ENCODE results near the gene C16orf86.

C16orf86 gene

DNA sequence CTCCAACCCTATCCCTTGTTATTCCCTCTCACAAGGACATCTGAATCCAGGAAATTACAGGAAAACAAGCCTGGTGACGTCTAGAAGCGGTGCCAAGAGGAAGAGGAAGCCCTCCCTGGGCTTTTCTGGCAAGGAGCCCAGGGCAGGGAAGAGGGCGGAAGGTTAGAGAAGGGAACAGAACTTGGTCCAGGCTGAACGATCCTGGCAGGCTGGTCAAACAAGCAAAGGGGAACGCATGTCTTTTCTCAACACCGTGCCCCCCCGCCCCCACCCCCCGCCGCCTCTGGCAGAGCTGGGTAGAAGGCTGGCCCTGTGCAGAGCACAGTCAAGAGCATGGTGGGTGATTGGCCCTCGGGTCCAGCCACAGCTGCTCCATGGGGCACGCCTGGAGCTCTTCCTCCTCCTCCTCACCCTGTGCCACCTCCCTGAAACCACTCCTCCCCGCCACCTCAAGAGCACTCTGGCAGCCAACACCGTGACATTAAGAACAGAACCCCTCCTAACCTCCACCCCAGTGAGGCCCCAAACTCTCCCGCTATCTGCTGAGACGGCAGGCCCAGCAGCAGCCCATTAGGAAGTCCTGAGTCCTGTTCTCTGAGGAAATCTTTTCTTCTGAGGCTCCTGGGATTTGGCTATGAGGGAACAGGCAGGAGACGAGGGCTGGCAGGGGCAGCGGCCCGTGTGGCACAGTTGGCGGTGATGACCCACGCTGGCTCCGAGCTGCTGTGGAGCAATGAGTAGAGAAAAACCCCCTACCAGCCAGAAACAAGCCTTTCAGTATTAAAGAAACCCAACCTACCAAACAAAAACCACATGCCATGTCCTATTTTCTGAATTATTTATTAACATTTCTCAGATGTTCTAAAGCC is 7.3 kb downstream of the C16orf86 start:
- TF ChIP-seq, protein P1, sequence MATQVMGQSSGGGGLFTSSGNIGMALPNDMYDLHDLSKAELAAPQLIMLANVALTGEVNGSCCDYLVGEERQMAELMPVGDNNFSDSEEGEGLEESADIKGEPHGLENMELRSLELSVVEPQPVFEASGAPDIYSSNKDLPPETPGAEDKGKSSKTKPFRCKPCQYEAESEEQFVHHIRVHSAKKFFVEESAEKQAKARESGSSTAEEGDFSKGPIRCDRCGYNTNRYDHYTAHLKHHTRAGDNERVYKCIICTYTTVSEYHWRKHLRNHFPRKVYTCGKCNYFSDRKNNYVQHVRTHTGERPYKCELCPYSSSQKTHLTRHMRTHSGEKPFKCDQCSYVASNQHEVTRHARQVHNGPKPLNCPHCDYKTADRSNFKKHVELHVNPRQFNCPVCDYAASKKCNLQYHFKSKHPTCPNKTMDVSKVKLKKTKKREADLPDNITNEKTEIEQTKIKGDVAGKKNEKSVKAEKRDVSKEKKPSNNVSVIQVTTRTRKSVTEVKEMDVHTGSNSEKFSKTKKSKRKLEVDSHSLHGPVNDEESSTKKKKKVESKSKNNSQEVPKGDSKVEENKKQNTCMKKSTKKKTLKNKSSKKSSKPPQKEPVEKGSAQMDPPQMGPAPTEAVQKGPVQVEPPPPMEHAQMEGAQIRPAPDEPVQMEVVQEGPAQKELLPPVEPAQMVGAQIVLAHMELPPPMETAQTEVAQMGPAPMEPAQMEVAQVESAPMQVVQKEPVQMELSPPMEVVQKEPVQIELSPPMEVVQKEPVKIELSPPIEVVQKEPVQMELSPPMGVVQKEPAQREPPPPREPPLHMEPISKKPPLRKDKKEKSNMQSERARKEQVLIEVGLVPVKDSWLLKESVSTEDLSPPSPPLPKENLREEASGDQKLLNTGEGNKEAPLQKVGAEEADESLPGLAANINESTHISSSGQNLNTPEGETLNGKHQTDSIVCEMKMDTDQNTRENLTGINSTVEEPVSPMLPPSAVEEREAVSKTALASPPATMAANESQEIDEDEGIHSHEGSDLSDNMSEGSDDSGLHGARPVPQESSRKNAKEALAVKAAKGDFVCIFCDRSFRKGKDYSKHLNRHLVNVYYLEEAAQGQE (IDR thresholded peaks at IDR 0.05; ENCODE audit: insufficient read depth in 1 of 2, low read depth in 2 of 2, low read length in 2 of 2): no peak
- TF ChIP-seq SIN3A (IDR thresholded peaks at IDR 0.05; ENCODE audit: borderline replicate concordance, insufficient read depth, low read length): 0 out of 2 replicates have a peak, but pooled peaks have one; percentile 34

DNA sequence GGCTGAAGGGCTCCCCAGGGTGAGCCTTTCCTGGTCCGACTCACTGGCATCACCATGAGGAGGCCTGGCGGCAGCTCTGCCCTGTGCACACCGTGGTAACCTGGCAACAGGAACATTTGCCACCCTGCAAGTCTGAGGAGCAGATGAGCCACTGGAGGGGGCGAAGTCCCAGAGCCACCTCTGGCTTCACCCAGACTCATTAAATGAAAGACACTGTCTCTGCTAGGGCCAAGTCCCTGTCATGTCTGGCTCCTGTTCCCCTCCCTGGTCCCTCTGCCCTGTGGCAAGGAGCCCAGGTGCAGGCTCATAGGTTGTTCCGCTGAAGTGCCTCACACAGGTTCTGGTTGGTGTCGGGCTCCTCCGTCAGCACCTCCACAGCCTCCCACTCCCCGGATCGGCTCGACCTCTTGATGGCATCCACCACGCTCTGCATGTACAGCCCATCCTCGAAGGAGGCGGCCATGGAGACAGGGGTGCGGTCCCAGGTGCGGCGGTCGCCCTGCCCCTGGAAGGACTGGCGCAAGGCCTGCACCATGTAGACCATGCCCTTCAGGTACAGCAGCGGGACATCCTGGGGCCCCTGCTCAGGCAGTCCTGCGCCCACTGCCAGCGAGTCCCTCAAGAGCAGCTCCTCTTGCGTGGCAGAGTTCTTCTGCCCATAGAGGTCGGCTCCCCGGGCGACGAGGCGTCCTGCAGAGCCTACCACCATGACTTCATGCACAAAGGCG is 8.4 kb downstream of the C16orf86 start:
- TF ChIP-seq FOXP2 (optimal IDR thresholded peaks at IDR 0.05; ENCODE audit: borderline replicate concordance, extremely low read depth, extremely low read length, insufficient read depth) (no peak), TAF1 (IDR thresholded peaks at IDR 0.05; ENCODE audit: borderline replicate concordance, insufficient read depth, low read length) (no peak)

DNA sequence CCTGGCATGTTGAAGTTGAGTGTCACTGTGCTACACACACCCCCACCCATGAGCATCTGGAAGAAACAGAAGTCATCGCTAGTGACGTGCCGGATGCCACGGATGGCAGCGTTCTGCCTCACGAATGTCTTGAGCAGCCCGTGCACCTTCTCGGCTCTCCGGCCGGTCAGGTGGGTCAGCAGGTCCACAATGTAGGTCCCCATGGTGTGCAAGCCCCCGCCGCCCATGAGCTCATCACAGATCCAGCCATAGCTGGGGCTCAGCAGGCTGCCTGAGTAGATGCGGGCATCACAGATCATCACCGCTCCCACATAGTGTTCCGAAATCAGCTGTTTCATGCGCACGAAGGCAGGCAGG is 8.9 kb downstream of the C16orf86 start:
- TF ChIP-seq TAF1 (IDR thresholded peaks at IDR 0.05; ENCODE audit: borderline replicate concordance, insufficient read depth, low read length) (no peak), FOXP2 (optimal IDR thresholded peaks at IDR 0.05; ENCODE audit: borderline replicate concordance, extremely low read depth, extremely low read length, insufficient read depth) (no peak), SIN3A (IDR thresholded peaks at IDR 0.05; ENCODE audit: borderline replicate concordance, insufficient read depth, low read length) (no peak), POLR2AphosphoS5 (IDR thresholded peaks at IDR 0.05; ENCODE audit: low read depth, low read length) (no peak)
- TF ChIP-seq, protein P1 (IDR thresholded peaks at IDR 0.05; ENCODE audit: insufficient read depth in 1 of 2, low read depth in 2 of 2, low read length in 2 of 2): no peak

DNA sequence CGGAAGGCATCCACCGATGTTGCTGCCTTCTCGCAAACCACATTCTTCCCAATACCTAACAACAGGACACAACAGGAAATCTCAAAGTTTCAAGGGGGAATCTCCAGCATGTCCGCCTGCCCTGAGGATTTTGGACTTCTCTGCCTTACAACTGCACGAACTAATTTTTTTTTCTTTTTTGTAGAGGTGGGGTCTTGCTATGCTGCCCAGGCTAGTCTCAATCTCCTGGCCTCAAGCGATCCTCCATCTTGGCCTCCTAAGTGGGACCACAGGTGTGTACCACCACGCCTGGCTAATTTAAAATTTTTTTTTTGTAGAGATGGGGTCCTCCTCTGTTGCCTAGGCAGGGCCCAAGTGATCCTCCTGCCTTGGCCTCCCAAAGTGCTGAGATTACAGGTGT is 9.4 kb downstream of the C16orf86 start:
- TF ChIP-seq SIN3A (IDR thresholded peaks at IDR 0.05; ENCODE audit: borderline replicate concordance, insufficient read depth, low read length): no peak
- TF ChIP-seq FOXP2 (optimal IDR thresholded peaks at IDR 0.05; ENCODE audit: borderline replicate concordance, extremely low read depth, extremely low read length, insufficient read depth): no peak
- TF ChIP-seq, protein P1 (IDR thresholded peaks at IDR 0.05; ENCODE audit: insufficient read depth in 1 of 2, low read depth in 2 of 2, low read length in 2 of 2): no peak
- no peak for TF ChIP-seq TAF1 (IDR thresholded peaks at IDR 0.05; ENCODE audit: borderline replicate concordance, insufficient read depth, low read length)
- TF ChIP-seq POLR2AphosphoS5 (IDR thresholded peaks at IDR 0.05; ENCODE audit: low read depth, low read length): no peak

DNA sequence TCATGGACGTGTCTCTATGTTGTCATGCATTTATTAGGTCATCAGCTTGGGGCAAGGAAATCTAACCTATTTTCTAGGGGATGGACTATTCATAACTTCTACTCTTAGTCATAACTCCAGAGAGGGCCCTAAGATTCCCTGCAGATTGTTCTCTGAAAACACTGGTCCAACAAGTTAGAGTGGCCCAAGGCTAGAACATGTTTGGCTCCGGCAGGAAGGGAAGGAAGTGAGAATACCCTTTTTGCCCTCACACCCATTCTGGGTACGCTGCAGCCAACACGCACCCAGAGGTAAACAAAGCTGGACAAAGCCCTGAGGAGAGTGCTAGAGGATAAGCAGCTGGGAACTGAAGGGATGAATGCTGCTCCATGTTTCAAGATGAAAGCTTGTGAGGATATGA is 9.9 kb downstream of the C16orf86 start:
- no peak for TF ChIP-seq TAF1 (IDR thresholded peaks at IDR 0.05; ENCODE audit: borderline replicate concordance, insufficient read depth, low read length)
- TF ChIP-seq, protein P1 (IDR thresholded peaks at IDR 0.05; ENCODE audit: insufficient read depth in 1 of 2, low read depth in 2 of 2, low read length in 2 of 2): no peak
- no peak for TF ChIP-seq FOXP2 (optimal IDR thresholded peaks at IDR 0.05; ENCODE audit: borderline replicate concordance, extremely low read depth, extremely low read length, insufficient read depth)
- no peak for TF ChIP-seq POLR2AphosphoS5 (IDR thresholded peaks at IDR 0.05; ENCODE audit: low read depth, low read length)
- no peak for TF ChIP-seq SIN3A (IDR thresholded peaks at IDR 0.05; ENCODE audit: borderline replicate concordance, insufficient read depth, low read length)

Measured in PFSK-1 (cell line).